ENCODE results near the gene STX1A.

DNA sequence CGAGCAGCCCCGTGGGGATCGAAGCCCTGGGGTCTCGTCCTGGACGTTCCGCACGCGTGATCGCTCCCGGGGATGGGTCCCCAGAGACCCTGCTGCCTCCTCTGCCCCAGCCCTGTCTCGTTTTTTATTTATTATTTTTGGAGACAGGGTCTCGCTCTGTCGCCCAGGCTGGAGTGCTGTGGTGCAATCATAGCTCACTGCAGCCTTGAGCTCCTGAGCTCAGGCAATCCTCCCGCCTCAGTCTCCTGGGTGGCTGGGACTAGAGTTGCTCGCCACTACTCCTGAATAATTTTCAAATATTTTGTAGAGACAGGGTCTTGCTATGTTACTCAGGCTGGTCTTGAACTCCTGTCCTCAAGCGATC is 319 bp upstream of the STX1A start:
- TF ChIP-seq POLR2A (IDR thresholded peaks at IDR 0.05; ENCODE audit: low read depth, low read length) (no peak), POLR2AphosphoS5 (IDR thresholded peaks at IDR 0.05; ENCODE audit: low read depth, low read length) (no peak), TAF1 (IDR thresholded peaks at IDR 0.05; ENCODE audit: borderline replicate concordance, low read depth, low read length) (no peak)
